SK-N-SH (cell line): ENCODE results near the gene SFTPB. TPM values are rescaled to one million over a fixed set of nuclear protein-coding genes. Genes with fewer than 3 reads are reported as not detected.

Experiments used
- CTCF ChIA-PET: fragments of 300-600, 350-600 bp; formaldehyde crosslinking; extraction: SDS; loops from one replicate; lab custom pipeline; 2021; lab: Yijun Ruan, JAX
- POLR2A ChIA-PET: fragments of 350-600 bp; sonication (Branson Sonifier 250); formaldehyde crosslinking; extraction: SDS; loops from one replicate; lab custom pipeline; 2020; ENCODE audit warnings: antibody characterized with exemption, inconsistent platforms; lab: Yijun Ruan, JAX
- DNase-seq: peaks from one replicate; pipeline ENCODE4 v3.0.0; 2012
- H2AFZ ChIP-seq: fragments of 200-600 bp; sonication (generic); 2 replicates; pipeline ENCODE4 v1.8.1; 2016; ENCODE audit warnings: antibody characterized with exemption, mild to moderate bottlenecking, low read depth
- H3F3A ChIP-seq: fragments of 200-600 bp; sonication (generic); replicated peaks from 2 replicates; pipeline ENCODE3; 2016; ENCODE audit warnings: antibody characterized with exemption, mild to moderate bottlenecking; ENCODE audit not compliant: insufficient read depth
- H3K27ac ChIP-seq, 2 experiments: fragments of 200-500 bp in 1 of 2; fragments of 200-600 bp in 1 of 2; sonication (Bioruptor generic) in 1 of 2; sonication (generic), shearing (Covaris generic) in 1 of 2; 2 replicates each; pipeline versions ENCODE4 v1.5.1 to v1.6.1; 2014 to 2016; ENCODE audit warnings: low read depth in 2 of 2, inconsistent platforms in 1 of 2, low read length in 1 of 2, mild to moderate bottlenecking in 1 of 2, mixed read lengths in 1 of 2
- H3K27me3 ChIP-seq: fragments of 200-600 bp; sonication (generic), shearing (Covaris generic); 2 replicates; pipeline ENCODE4 v1.6.1; 2016; ENCODE audit warnings: mixed run types; ENCODE audit not compliant: insufficient read depth
- H3K36me3 ChIP-seq, 2 experiments: fragments of 200-500 bp in 1 of 2; fragments of 200-600 bp in 1 of 2; sonication (Bioruptor generic) in 1 of 2; sonication (generic) in 1 of 2; replicated peaks in 1 of 2; 2 replicates each; pipeline versions ENCODE3 to v1.5.1; 2014 to 2016; ENCODE audit warnings: low read length in 1 of 2, mild to moderate bottlenecking in 1 of 2; ENCODE audit not compliant: insufficient read depth in 2 of 2, control insufficient read depth in 1 of 2
- H3K4me1 ChIP-seq, 2 experiments: fragments of 200-500 bp in 1 of 2; fragments of 200-600 bp in 1 of 2; sonication (Bioruptor generic) in 1 of 2; sonication (generic), shearing (Covaris generic) in 1 of 2; 2 replicates each; pipeline versions ENCODE4 v1.5.1 to v1.6.1; 2014 to 2016; ENCODE audit warnings: low read depth in 1 of 2, low read length in 1 of 2, mixed run types in 1 of 2; ENCODE audit not compliant: insufficient read depth in 2 of 2, control insufficient read depth in 1 of 2
- H3K4me2 ChIP-seq: fragments of 200-600 bp; sonication (generic), shearing (Covaris generic); 2 replicates; pipeline ENCODE4 v1.6.1; 2017; ENCODE audit warnings: mixed run types
- H3K4me3 ChIP-seq, 2 experiments: fragments of 200-500 bp in 1 of 2; fragments of 200-600 bp in 1 of 2; sonication (Bioruptor generic) in 1 of 2; sonication (generic), shearing (Covaris generic) in 1 of 2; 2 replicates each; pipeline versions ENCODE4 v1.5.1 to v1.8.1; 2014 to 2016; ENCODE audit warnings: low read depth in 2 of 2, inconsistent platforms in 1 of 2, low read length in 1 of 2, mild to moderate bottlenecking in 1 of 2, mixed read lengths in 1 of 2, moderate library complexity in 1 of 2
- H3K79me2 ChIP-seq: fragments of 200-600 bp; sonication (generic); 2 replicates; pipeline ENCODE4 v1.8.1; 2017; ENCODE audit warnings: mild to moderate bottlenecking; ENCODE audit not compliant: insufficient read depth
- H3K9ac ChIP-seq: fragments of 200-600 bp; sonication (generic); 2 replicates; pipeline ENCODE4 v1.6.1; 2017; ENCODE audit warnings: mixed run types
- H3K9me2 ChIP-seq: fragments of 200-600 bp; sonication (generic); 2 replicates; pipeline ENCODE4 v1.6.1; 2017; ENCODE audit warnings: mixed run types
- H3K9me3 ChIP-seq: fragments of 200-600 bp; sonication (generic); 2 replicates; pipeline ENCODE4 v1.6.1; 2017; ENCODE audit warnings: mixed run types, mild to moderate bottlenecking, moderate library complexity
- H4K20me1 ChIP-seq: fragments of 200-600 bp; sonication (generic); 2 replicates; pipeline ENCODE4 v1.6.1; 2017; ENCODE audit warnings: mild to moderate bottlenecking, mixed run types; ENCODE audit not compliant: insufficient read depth
- FOSL2 ChIP-seq: IDR thresholded peaks from 2 replicates; pipeline ENCODE4 v1.4.0; 2012; ENCODE audit warnings: low read depth, mild to moderate bottlenecking, moderate library complexity, borderline replicate concordance
- GATA2 ChIP-seq: sonication (generic); formaldehyde crosslinking; IDR thresholded peaks from 2 replicates; pipeline ENCODE4 v1.5.0; 2020; ENCODE audit warnings: mild to moderate bottlenecking, missing genetic modification reagents
- JUND ChIP-seq: IDR thresholded peaks from 2 replicates; pipeline ENCODE4 v1.4.0; 2012
- NFIC ChIP-seq: IDR thresholded peaks from 2 replicates; pipeline ENCODE4 v1.4.0; 2012; ENCODE audit warnings: borderline replicate concordance
- PBX3 ChIP-seq: IDR thresholded peaks from 2 replicates; pipeline ENCODE4; 2012
- REST ChIP-seq: IDR thresholded peaks from 2 replicates; pipeline ENCODE4 v1.6.1; 2012; ENCODE audit warnings: mild to moderate bottlenecking, low read depth, low read length, moderate library complexity
- SIN3A ChIP-seq: IDR thresholded peaks from 2 replicates; pipeline ENCODE4 v1.6.1; 2012; ENCODE audit warnings: low read depth, mild to moderate bottlenecking, low read length, moderate library complexity, borderline replicate concordance
- SMC3 ChIP-seq: IDR thresholded peaks from 2 replicates; pipeline ENCODE4 v1.6.1; 2012; ENCODE audit warnings: low read depth, low read length, improper control_type of control experiment
- TEAD4 ChIP-seq: IDR thresholded peaks from 2 replicates; pipeline ENCODE4 v1.4.0; 2012; ENCODE audit warnings: mild to moderate bottlenecking, borderline replicate concordance; ENCODE audit not compliant: insufficient read depth
- YY1 ChIP-seq: IDR thresholded peaks from 2 replicates; pipeline ENCODE4 v1.4.0; 2012; ENCODE audit warnings: low read depth, mild to moderate bottlenecking
- WGBS: methylation state at CpG from one replicate; pipeline ENCODE4 v1.1.6; 2017; ENCODE audit warnings: low lambda C conversion rate; 5-methylcytosine and 5-hydroxymethylcytosine counted together
- polyA plus RNA-seq, 3 experiments: library from polyadenylated mRNA; depleted of rRNA; stranded (reverse); fragments of >200 nt; gene quantifications; 2 replicates each; pipeline ENCODE4 v1.2.3, GENCODE V29; 2012

The SFTPB gene
- polyA plus RNA-seq, 1 of the 3 experiments (the other 2 are of a cell fraction) = not detected

- H4K20me1 ChIP-seq = 0 out of 2 replicates have a peak, but pooled peaks cover 6% of the 10 kb centered on the region
- no peak overlapping the region for H3K4me2 ChIP-seq
- H3K9me2 ChIP-seq = no peaks in the 10 kb centered on the region
- no peak overlapping the region for H2AFZ ChIP-seq
- H3K9me3 ChIP-seq = no peaks in the 10 kb centered on the region
- WGBS = 88% methylated on average over 10 of the region's 10 CpGs
- no peak overlapping the region for H3K4me3 ChIP-seq
- no peaks in the 10 kb centered on the region for H3K27me3 ChIP-seq
- DNase-seq = peak; percentile 32
- H3K27ac ChIP-seq = no peak overlapping the region
- peaks cover 0 to 2% of the 10 kb centered on the region in 2 experiments; a peak in 1 of 4 replicates for H3K4me1 ChIP-seq
- no peak overlapping the region for H3K9ac ChIP-seq
- no peaks in the 10 kb centered on the region for H3K36me3 ChIP-seq
- ChIA-PET POLR2A (no interaction called here), CTCF (interaction anchor here (1.1 to 4.5 kb wide), 5 partner anchors 16 to 151 kb away, joined by 3 to 24 read pairs (median 4); no protein-coding TSS in a partner anchor)
- TF ChIP-seq SMC3 (no peak), PBX3 (0 out of 2 replicates have a peak, but pooled peaks have one; percentile 8), FOSL2 (peak; percentile 60; the same call in 1 of the 2 replicates), JUND (peak; percentile 69), GATA2 (CRISPR knock-in tag) (no peak), YY1 (no peak), NFIC (peak; percentile 40; the same call in 1 of the 2 replicates), REST (peak; percentile 97), SIN3A (0 out of 2 replicates have a peak, but pooled peaks have one; percentile 23), TEAD4 (no peak)
- TF ChIP-seq, all 33 proteins: peak for 6
- Histone ChIP-seq H3F3A (no peaks in the 10 kb centered on the region), H3K79me2 (no peaks in the 10 kb centered on the region)
Measured at GRCh38 chr2:85662899-85663593, 5.0 kb downstream of the SFTPB start.
